Neuronal stem cell (in vitro differentiated cells): ENCODE results near the gene TBC1D21.

Source experiments
- DNase-seq: peaks from one replicate; pipeline ENCODE4 v3.0.0-alpha.2; 2013; ENCODE audit warnings: low spot score
- H2AFZ ChIP-seq: one replicate; pipeline ENCODE4 v1.6.1; 2013; ENCODE audit warnings: mild to moderate bottlenecking, low read length, inconsistent platforms
- H2AK5ac ChIP-seq: 2 replicates; pipeline ENCODE4 v1.6.1; 2013; ENCODE audit warnings: low read depth, mild to moderate bottlenecking, inconsistent platforms, low read length, moderate library complexity, mixed read lengths
- H2BK120ac ChIP-seq: 2 replicates; pipeline ENCODE4 v1.6.1; 2013; ENCODE audit warnings: low read depth, mild to moderate bottlenecking, inconsistent platforms, low read length, moderate library complexity, mixed read lengths
- H2BK12ac ChIP-seq: one replicate; pipeline ENCODE4 v1.6.1; 2013; ENCODE audit warnings: low read length, inconsistent platforms
- H2BK15ac ChIP-seq: 2 replicates; pipeline ENCODE4 v1.6.1; 2013; ENCODE audit warnings: mild to moderate bottlenecking, low read length, inconsistent platforms, mixed read lengths
- H2BK5ac ChIP-seq: one replicate; pipeline ENCODE4 v1.6.1; 2013; ENCODE audit warnings: inconsistent platforms, mild to moderate bottlenecking, low read length, moderate library complexity
- H3K14ac ChIP-seq: one replicate; pipeline ENCODE4 v1.6.1; 2013; ENCODE audit warnings: low read length, inconsistent platforms
- H3K18ac ChIP-seq: 2 replicates; pipeline ENCODE4 v1.6.1; 2013; ENCODE audit warnings: low read length, inconsistent platforms
- H3K23ac ChIP-seq: 2 replicates; pipeline ENCODE4 v1.6.1; 2013; ENCODE audit warnings: low read depth, mild to moderate bottlenecking, mixed read lengths, low read length, inconsistent platforms; ENCODE audit not compliant: poor library complexity
- H3K27ac ChIP-seq: replicated peaks from 3 replicates; pipeline ENCODE4 v1.5.1; 2013; ENCODE audit warnings: low read length, inconsistent platforms
- H3K27me3 ChIP-seq, 3 experiments: 2 replicates each; pipeline ENCODE4 v1.6.1; 2013; ENCODE audit warnings: low read length in 3 of 3, mild to moderate bottlenecking in 2 of 3, inconsistent platforms in 1 of 3, low read depth in 1 of 3, mixed read lengths in 1 of 3, moderate library complexity in 1 of 3; ENCODE audit not compliant: control insufficient read depth in 3 of 3, insufficient read depth in 3 of 3
- H3K36me3 ChIP-seq, 2 donors: replicated peaks in 1 of 2; 2 replicates each; pipeline ENCODE4 v1.6.1; 2013; ENCODE audit warnings: low read length in 2 of 2; ENCODE audit not compliant: control insufficient read depth in 2 of 2, insufficient read depth in 2 of 2
- H3K4ac ChIP-seq: 2 replicates; pipeline ENCODE4 v1.6.1; 2013; ENCODE audit warnings: inconsistent platforms, mild to moderate bottlenecking, low read length, moderate library complexity
- H3K4me1 ChIP-seq, 2 donors: 1 replicate in 1 of 2; 2 replicates in 1 of 2; pipeline ENCODE4 v1.6.1; 2013; ENCODE audit warnings: low read length in 2 of 2, low read depth in 1 of 2; ENCODE audit not compliant: control insufficient read depth in 2 of 2, insufficient read depth in 1 of 2
- H3K4me2 ChIP-seq: one replicate; pipeline ENCODE4 v1.6.1; 2013; ENCODE audit warnings: mild to moderate bottlenecking, low read length, inconsistent platforms; ENCODE audit not compliant: insufficient read depth, poor library complexity, severe bottlenecking
- H3K4me3 ChIP-seq, 2 donors: 2 replicates each; pipeline ENCODE4 v1.5.1; 2013; ENCODE audit warnings: low read length in 2 of 2, mild to moderate bottlenecking in 2 of 2, inconsistent platforms in 1 of 2, moderate library complexity in 1 of 2
- H3K79me1 ChIP-seq: one replicate; pipeline ENCODE4 v1.6.1; 2013; ENCODE audit warnings: low read depth, mild to moderate bottlenecking, inconsistent platforms, low read length, moderate library complexity
- H3K9ac ChIP-seq: one replicate; pipeline ENCODE4 v1.6.1; 2013; ENCODE audit warnings: mild to moderate bottlenecking, low read depth, low read length, inconsistent platforms; ENCODE audit not compliant: poor library complexity
- H3K9me3 ChIP-seq, 2 donors: replicated peaks in 1 of 2; 2 replicates each; pipeline versions ENCODE3 to v1.6.1; 2013; ENCODE audit warnings: low read length in 2 of 2, mild to moderate bottlenecking in 2 of 2, inconsistent platforms in 1 of 2, low read depth in 1 of 2, mixed read lengths in 1 of 2, moderate library complexity in 1 of 2; ENCODE audit not compliant: control insufficient read depth in 2 of 2, insufficient read depth in 1 of 2
- H4K8ac ChIP-seq: one replicate; pipeline ENCODE4 v1.6.1; 2013; ENCODE audit warnings: low read depth, mild to moderate bottlenecking, inconsistent platforms, low read length, moderate library complexity
- H4K91ac ChIP-seq: one replicate; pipeline ENCODE4 v1.6.1; 2013; ENCODE audit warnings: low read length, low read depth, mild to moderate bottlenecking, inconsistent platforms; ENCODE audit not compliant: poor library complexity
- WGBS, 2 donors: extraction: QIAGEN DNeasy Blood & Tissue Kit; methylation state at CpG; one replicate each; pipeline ENCODE4 v1.1.7; 2013; ENCODE audit warnings: missing lambda C conversion rate in 2 of 2, mixed read lengths in 1 of 2; ENCODE audit not compliant: insufficient read length in 2 of 2, insufficient replicate concordance in 1 of 2; ENCODE audit errors: extremely low coverage in 2 of 2; 5-methylcytosine and 5-hydroxymethylcytosine counted together

The TBC1D21 gene

GRCh38 chr15:73899197-73900094 lies 26.1 kb downstream of the TBC1D21 start:
- no peak overlapping the region for H3K4me2 ChIP-seq

GRCh38 chr15:73900095-73900712 lies 26.8 kb downstream of the TBC1D21 start:
- no peak overlapping the region for H2AFZ ChIP-seq
- H2BK12ac ChIP-seq = no peak overlapping the region
- H3K4me3 ChIP-seq = no peak overlapping the region
- no peak overlapping the region for H2BK120ac ChIP-seq
- no peak overlapping the region for H3K23ac ChIP-seq
- H3K9ac ChIP-seq = no peak overlapping the region
- H3K27ac ChIP-seq = no peak overlapping the region
- peaks cover 0 to 5% (median 0%) of the 10 kb centered on the region in 3 experiments for H3K27me3 ChIP-seq
- H4K91ac ChIP-seq = no peak overlapping the region
- no peaks in the 10 kb centered on the region for H3K79me1 ChIP-seq
- no peak overlapping the region for H3K18ac ChIP-seq
- no peaks in the 10 kb centered on the region for H3K36me3 ChIP-seq
- H3K9me3 ChIP-seq = no peaks in the 10 kb centered on the region
- H3K14ac ChIP-seq = no peak overlapping the region
- H3K4me1 ChIP-seq = peaks cover 0 to 5% of the 10 kb centered on the region in 2 donors
- H3K4ac ChIP-seq = no peak overlapping the region
- H2BK15ac ChIP-seq = no peak overlapping the region
- H3K4me2 ChIP-seq = no peak overlapping the region
- H4K8ac ChIP-seq = no peak overlapping the region
- WGBS, 2 donors = no CpG with 5 or more reads among the region's 10 CpGs
- H2AK5ac ChIP-seq = no peak overlapping the region
- no peak overlapping the region for H2BK5ac ChIP-seq
- no peak for DNase-seq

More at GRCh38 chr15:73899197-73900094, 26.1 kb downstream of the TBC1D21 start:
- Histone ChIP-seq H3K14ac (no peak overlapping the region), H3K27me3 (peaks cover 0 to 5% (median 0%) of the 10 kb centered on the region in 3 experiments), H3K36me3 (no peaks in the 10 kb centered on the region), H4K91ac (no peak overlapping the region), H2BK12ac (no peak overlapping the region), H3K18ac (no peak overlapping the region), H3K23ac (no peak overlapping the region), H2AK5ac (no peak overlapping the region), H3K9me3 (no peaks in the 10 kb centered on the region), H3K79me1 (no peaks in the 10 kb centered on the region), H2BK120ac (no peak overlapping the region), H2AFZ (no peak overlapping the region), H3K4me3 (no peak overlapping the region), H3K9ac (no peak overlapping the region), H2BK5ac (no peak overlapping the region), H4K8ac (no peak overlapping the region), H3K27ac (no peak overlapping the region), H3K4ac (no peak overlapping the region), H2BK15ac (no peak overlapping the region), H3K4me1 (peaks cover 0 to 10% of the 10 kb centered on the region in 2 donors)
- no CpG with 5 or more reads among the region's 15 CpGs for WGBS, 2 donors
- DNase-seq = no peak

GRCh38 chr15:73901126-73901810 lies 27.9 kb downstream of the TBC1D21 start:
- H3K27ac ChIP-seq = no peak overlapping the region
- no peak overlapping the region for H3K9ac ChIP-seq
- H2BK15ac ChIP-seq = no peak overlapping the region
- H2BK120ac ChIP-seq = no peak overlapping the region
- H3K18ac ChIP-seq = no peak overlapping the region
- no peaks in the 10 kb centered on the region for H3K36me3 ChIP-seq
- peaks cover 0 to 7% (median 0%) of the 10 kb centered on the region in 3 experiments for H3K27me3 ChIP-seq
- no peaks in the 10 kb centered on the region for H3K9me3 ChIP-seq
- H3K4me1 ChIP-seq = no peaks in the 10 kb centered on the region
- H3K4me3 ChIP-seq = no peak overlapping the region
- no peak overlapping the region for H3K4me2 ChIP-seq
- no peak overlapping the region for H2AFZ ChIP-seq
- no peak overlapping the region for H4K91ac ChIP-seq
- no peak overlapping the region for H3K23ac ChIP-seq
- no peak overlapping the region for H3K14ac ChIP-seq
- no peak for DNase-seq
- H2AK5ac ChIP-seq = no peak overlapping the region
- no peak overlapping the region for H2BK5ac ChIP-seq
- no peak overlapping the region for H4K8ac ChIP-seq
- H2BK12ac ChIP-seq = no peak overlapping the region
- H3K4ac ChIP-seq = no peak overlapping the region
- WGBS, 2 donors = no CpG with 5 or more reads among the region's 7 CpGs
- no peaks in the 10 kb centered on the region for H3K79me1 ChIP-seq
